Measurements from ENCODE around the gene BICRAL. TPM values are rescaled to one million over a fixed set of nuclear protein-coding genes. Genes with fewer than 3 reads are reported as not detected.

The BICRAL gene
- total and polyA plus RNA-seq, 9 of the 15 experiments (the other 6 are each of a cell fraction or from before 2014, with no cell fraction given) = 1.2 to 11.9 (median 5.6) TPM

DNA sequence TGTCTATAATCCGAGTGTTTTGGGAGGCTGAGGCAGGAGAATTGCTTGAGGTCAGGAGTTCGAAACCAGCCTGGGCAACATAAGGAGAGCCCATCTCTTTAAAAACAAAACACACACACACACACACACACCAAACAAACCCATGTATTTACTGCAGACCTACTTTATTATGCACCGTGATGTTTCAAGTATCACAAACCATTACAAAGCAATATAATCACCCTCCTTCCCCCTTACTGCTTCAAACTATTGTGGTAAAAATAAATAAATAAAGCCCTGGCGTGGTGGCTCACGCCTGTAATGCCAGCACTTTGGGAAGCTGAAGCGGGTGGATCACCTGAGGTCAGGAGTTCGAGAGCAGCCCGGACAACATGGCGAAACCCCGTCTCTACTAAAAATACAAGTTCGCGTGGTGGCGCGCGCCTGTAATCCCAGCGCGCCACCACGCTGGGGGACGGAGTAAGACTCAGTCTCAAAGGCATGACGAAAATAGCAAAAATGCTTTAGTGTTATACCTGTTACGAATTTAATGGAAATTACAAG lies 37.4 kb upstream of the BICRAL start (continued):
- TF ChIP-seq SIN3A (IDR thresholded peaks at IDR 0.05; ENCODE audit: borderline replicate concordance in 2 of 2, control insufficient read depth in 1 of 2, low read depth in 2 of 2, low read length in 2 of 2) (peak; percentile 47 to 73; a peak in 2 of 4 replicates), E2F3 (CRISPR knock-in tag; IDR thresholded peaks at IDR 0.05) (no peak), BRCA1 (IDR thresholded peaks at IDR 0.05) (no peak), BRCA1 (CRISPR knock-in tag; IDR thresholded peaks at IDR 0.05) (no peak), ARHGAP35 (IDR thresholded peaks at IDR 0.05; ENCODE audit: partially characterized antibody) (peak; percentile 70), ZNF436 (CRISPR knock-in tag; IDR thresholded peaks at IDR 0.05) (no peak), NFRKB (IDR thresholded peaks at IDR 0.05; ENCODE audit: low read depth) (0 out of 2 replicates have a peak, but pooled peaks have one; percentile 32), GATAD2A (IDR thresholded peaks at IDR 0.05) (no peak), CHD4 (IDR thresholded peaks at IDR 0.05; ENCODE audit: insufficient read depth, insufficient replicate concordance, low read depth, low read length, poor library complexity, severe bottlenecking) (peak; percentile 36), POLR2B (IDR thresholded peaks at IDR 0.05; ENCODE audit: low read depth, partially characterized antibody) (peak; percentile 46), SMARCA4 (IDR thresholded peaks at IDR 0.05) (peak; percentile 49; the same call in 1 of the 2 replicates), ATF1 (CRISPR knock-in tag; IDR thresholded peaks at IDR 0.05) (no peak), ATF1 (tag; IDR thresholded peaks at IDR 0.05) (peak; percentile 21; the same call in 1 of the 2 replicates), ZNF551 (CRISPR knock-in tag; IDR thresholded peaks at IDR 0.05) (no peak), YY1 (IDR thresholded peaks at IDR 0.05; ENCODE audit: borderline replicate concordance in 1 of 3, control insufficient read depth in 1 of 3, extremely low read depth in 1 of 3, insufficient read depth in 3 of 3, insufficient read length in 1 of 3, insufficient replicate concordance in 2 of 3, low read depth in 1 of 3, low read length in 2 of 3) (peak in 2 of 3 experiments; percentile 73 to 89), SLC30A9 (CRISPR knock-in tag; IDR thresholded peaks at IDR 0.05) (no peak)
- TF ChIP-seq, protein P1, sequence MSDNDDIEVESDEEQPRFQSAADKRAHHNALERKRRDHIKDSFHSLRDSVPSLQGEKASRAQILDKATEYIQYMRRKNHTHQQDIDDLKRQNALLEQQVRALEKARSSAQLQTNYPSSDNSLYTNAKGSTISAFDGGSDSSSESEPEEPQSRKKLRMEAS (CRISPR knock-in tag; IDR thresholded peaks at IDR 0.05) = no peak
- TF ChIP-seq, protein P2, sequence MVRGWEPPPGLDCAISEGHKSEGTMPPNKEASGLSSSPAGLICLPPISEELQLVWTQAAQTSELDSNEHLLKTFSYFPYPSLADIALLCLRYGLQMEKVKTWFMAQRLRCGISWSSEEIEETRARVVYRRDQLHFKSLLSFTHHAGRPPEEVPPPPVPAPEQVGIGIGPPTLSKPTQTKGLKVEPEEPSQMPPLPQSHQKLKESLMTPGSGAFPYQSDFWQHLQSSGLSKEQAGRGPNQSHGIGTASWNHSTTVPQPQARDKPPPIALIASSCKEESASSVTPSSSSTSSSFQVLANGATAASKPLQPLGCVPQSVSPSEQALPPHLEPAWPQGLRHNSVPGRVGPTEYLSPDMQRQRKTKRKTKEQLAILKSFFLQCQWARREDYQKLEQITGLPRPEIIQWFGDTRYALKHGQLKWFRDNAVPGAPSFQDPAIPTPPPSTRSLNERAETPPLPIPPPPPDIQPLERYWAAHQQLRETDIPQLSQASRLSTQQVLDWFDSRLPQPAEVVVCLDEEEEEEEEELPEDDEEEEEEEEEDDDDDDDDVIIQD (CRISPR knock-in tag; IDR thresholded peaks at IDR 0.05) = no peak
- TF ChIP-seq, protein P3, sequence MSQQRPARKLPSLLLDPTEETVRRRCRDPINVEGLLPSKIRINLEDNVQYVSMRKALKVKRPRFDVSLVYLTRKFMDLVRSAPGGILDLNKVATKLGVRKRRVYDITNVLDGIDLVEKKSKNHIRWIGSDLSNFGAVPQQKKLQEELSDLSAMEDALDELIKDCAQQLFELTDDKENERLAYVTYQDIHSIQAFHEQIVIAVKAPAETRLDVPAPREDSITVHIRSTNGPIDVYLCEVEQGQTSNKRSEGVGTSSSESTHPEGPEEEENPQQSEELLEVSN (IDR thresholded peaks at IDR 0.05; ENCODE audit: borderline replicate concordance in 1 of 2, extremely low read depth in 1 of 2, insufficient read depth in 1 of 2, insufficient read length in 1 of 2, low read depth in 1 of 2, low read length in 1 of 2, poor library complexity in 1 of 2, severe bottlenecking in 1 of 2) = peak in 1 of 2 experiments; percentile 71
- TF ChIP-seq, protein P4, sequence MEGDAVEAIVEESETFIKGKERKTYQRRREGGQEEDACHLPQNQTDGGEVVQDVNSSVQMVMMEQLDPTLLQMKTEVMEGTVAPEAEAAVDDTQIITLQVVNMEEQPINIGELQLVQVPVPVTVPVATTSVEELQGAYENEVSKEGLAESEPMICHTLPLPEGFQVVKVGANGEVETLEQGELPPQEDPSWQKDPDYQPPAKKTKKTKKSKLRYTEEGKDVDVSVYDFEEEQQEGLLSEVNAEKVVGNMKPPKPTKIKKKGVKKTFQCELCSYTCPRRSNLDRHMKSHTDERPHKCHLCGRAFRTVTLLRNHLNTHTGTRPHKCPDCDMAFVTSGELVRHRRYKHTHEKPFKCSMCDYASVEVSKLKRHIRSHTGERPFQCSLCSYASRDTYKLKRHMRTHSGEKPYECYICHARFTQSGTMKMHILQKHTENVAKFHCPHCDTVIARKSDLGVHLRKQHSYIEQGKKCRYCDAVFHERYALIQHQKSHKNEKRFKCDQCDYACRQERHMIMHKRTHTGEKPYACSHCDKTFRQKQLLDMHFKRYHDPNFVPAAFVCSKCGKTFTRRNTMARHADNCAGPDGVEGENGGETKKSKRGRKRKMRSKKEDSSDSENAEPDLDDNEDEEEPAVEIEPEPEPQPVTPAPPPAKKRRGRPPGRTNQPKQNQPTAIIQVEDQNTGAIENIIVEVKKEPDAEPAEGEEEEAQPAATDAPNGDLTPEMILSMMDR (IDR thresholded peaks at IDR 0.05 in 2 of 3, conservative IDR thresholded peaks at IDR 0.05 in 1 of 3; ENCODE audit: insufficient read depth in 2 of 3, low read depth in 1 of 3, low read length in 3 of 3) = peak; percentile 34 to 73 (median 55); a peak in 4 of 6 replicates

Data from K562 (cell line).